NCI-H460 (cell line): Measurements from ENCODE around the gene ARL16. TPM values are rescaled to one million over a fixed set of nuclear protein-coding genes. Genes with fewer than 3 reads are reported as not detected.

Source experiments
- DNase-seq: peaks from one replicate; pipeline ENCODE4 v3.0.0-alpha.2; 2016; ENCODE audit warnings: low read depth; ENCODE audit errors: extremely low read depth
- total RNA-seq: library from RNA; depleted of rRNA; stranded (reverse); fragments of >200 nt; shearing (Covaris generic); gene quantifications from 2 replicates; pipeline ENCODE4 v1.2.3, GENCODE V29; 2014

Gene ARL16
- total RNA-seq, 1 experiment from 2014 or later = 35.3 TPM

GRCh38 chr17:81713004-81713555 is 29.5 kb upstream of the ARL16 start:
- DNase-seq = no peak

GRCh38 chr17:81712468-81713003 is 28.9 kb upstream of the ARL16 start:
- no peak for DNase-seq

GRCh38 chr17:81711814-81712467 is 28.3 kb upstream of the ARL16 start, which contains the start of gene SLC25A10:
SLC25A10 (plus strand) TSS chr17:81712284; CDS start chr17:81712427, 143 bp downstream.
- peak; percentile 66 for DNase-seq

GRCh38 chr17:81710514-81711308 is 27.1 kb upstream of the ARL16 start:
- no peak for DNase-seq

- DNase-seq = no peak
Measured at GRCh38 chr17:81708739-81709185, 25.2 kb upstream of the ARL16 start.

GRCh38 chr17:81707725-81708646 is 24.4 kb upstream of the ARL16 start:
- no peak for DNase-seq

- no peak for DNase-seq
Measured at GRCh38 chr17:81706757-81707624, 23.4 kb upstream of the ARL16 start.

- DNase-seq = no peak
Measured at GRCh38 chr17:81706232-81706611, 22.6 kb upstream of the ARL16 start.

GRCh38 chr17:81705518-81706231 is 22.1 kb upstream of the ARL16 start:
- DNase-seq = no peak

GRCh38 chr17:81703747-81704654 is 20.4 kb upstream of the ARL16 start:
- DNase-seq = no peak

- DNase-seq = peak; percentile 88
Measured at GRCh38 chr17:81702934-81703746, 19.5 kb upstream of the ARL16 start, which contains the start of gene MRPL12. MRPL12 (plus strand) TSS chr17:81703367; CDS start chr17:81703502, 135 bp downstream.

GRCh38 chr17:81701288-81702071 is 17.9 kb upstream of the ARL16 start:
- no peak for DNase-seq

GRCh38 chr17:81700353-81701287 is 17.0 kb upstream of the ARL16 start:
- no peak for DNase-seq

- no peak for DNase-seq
Measured at GRCh38 chr17:81697261-81698044, 13.9 kb upstream of the ARL16 start.
